D721Med (cell line): Measurements from ENCODE around the gene GHRHR.
A peak's percentile ranks its signal among the peaks of the same experiment; 100 is the strongest.

Experiments
- DNase-seq: peaks from one replicate; pipeline ENCODE4 v3.0.0; 2011; ENCODE audit warnings: low spot score; ENCODE audit not compliant: insufficient read length
- FAIRE-seq: peaks from 2 replicates; lab custom pipeline; 2011; peaks lifted over from hg19 to GRCh38; lab: Jason Lieb, UNC
- CTCF ChIP-seq: IDR thresholded peaks from 2 replicates; pipeline ENCODE4 v1.5.1; 2012; ENCODE audit warnings: mild to moderate bottlenecking, control low read depth; ENCODE audit not compliant: insufficient read depth; ENCODE audit errors: missing control alignments

The GHRHR gene

GRCh38 chr7:30938435-30939316 lies 25.1 kb upstream of the GHRHR start:
- FAIRE-seq = no peak
- TF ChIP-seq CTCF = peak; percentile 86
- DNase-seq = peak; percentile 72

GRCh38 chr7:30941582-30942323 lies 22.0 kb upstream of the GHRHR start:
- no peak for TF ChIP-seq CTCF
- no peak for FAIRE-seq
- DNase-seq = no peak

GRCh38 chr7:30950197-30950596 lies 13.6 kb upstream of the GHRHR start:
- no peak for FAIRE-seq
- no peak for TF ChIP-seq CTCF
- no peak for DNase-seq

- no peak for FAIRE-seq
- no peak for DNase-seq
- TF ChIP-seq CTCF = no peak
Observed at GRCh38 chr7:30954914-30955313, 8.8 kb upstream of the GHRHR start.

- no peak for DNase-seq
- no peak for FAIRE-seq
- TF ChIP-seq CTCF = no peak
Observed at GRCh38 chr7:30956704-30957103, 7.0 kb upstream of the GHRHR start.

GRCh38 chr7:30965372-30965771 lies 1.6 kb downstream of the GHRHR start:
- FAIRE-seq (no peak), DNase-seq (no peak)
- TF ChIP-seq CTCF = no peak
